Measurements from ENCODE around the gene RNF212B.

The RNF212B gene

GRCh38 chr14:23299986-23300686 is 62.4 kb downstream of the RNF212B start:
- peaks cover 63% of the 10 kb centered on the region for H3K36me3 Mint-ChIP-seq

DNA sequence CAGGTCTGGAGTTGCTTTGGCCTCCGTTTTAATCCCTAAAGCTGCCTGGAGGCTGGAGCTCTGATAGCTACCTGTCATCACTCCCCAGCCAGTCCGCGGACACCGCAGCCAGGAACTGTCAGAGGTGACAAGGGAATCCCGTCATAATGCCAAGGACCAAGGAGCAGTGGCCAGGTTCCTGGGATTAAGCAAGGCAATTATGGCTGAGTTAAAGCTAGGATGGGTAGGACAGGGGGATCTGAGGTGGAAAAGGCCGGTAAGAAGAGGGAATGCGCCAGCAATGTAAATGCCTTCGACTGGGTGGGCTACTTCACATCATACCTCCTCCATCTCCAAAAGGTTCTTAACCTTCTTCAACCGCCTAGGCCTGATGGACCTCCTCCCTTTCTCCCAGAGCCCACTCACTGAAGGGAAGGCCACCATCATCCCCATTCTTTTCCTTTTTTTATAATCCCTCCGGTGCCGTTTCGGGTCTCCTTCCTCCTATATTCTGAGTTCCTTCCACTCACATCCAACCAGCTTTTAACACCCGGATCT is 63.0 kb downstream of the RNF212B start:
- no peaks in the 10 kb centered on the region for H3K9me3 Mint-ChIP-seq
- peaks cover 33% of the 10 kb centered on the region for H3K4me1 Mint-ChIP-seq
- H3K27ac Mint-ChIP-seq, result peak overlapping the region; percentile 97
- H3K36me3 Mint-ChIP-seq, result peaks cover 63% of the 10 kb centered on the region
- DNase-seq (ENCODE audit: low spot score in 2 of 2) (peak in 1 of 2 donors; percentile 61), ATAC-seq (no peak)
- peak overlapping the region; percentile 97 for H3K4me3 Mint-ChIP-seq

More at GRCh38 chr14:23299986-23300686, 62.4 kb downstream of the RNF212B start:
- peak overlapping the region; percentile 97 for H3K4me3 Mint-ChIP-seq
- peak overlapping the region; percentile 97 for H3K27ac Mint-ChIP-seq
- no peak for ATAC-seq
- peaks cover 35% of the 10 kb centered on the region for H3K4me1 Mint-ChIP-seq
- no peak for DNase-seq (ENCODE audit: low spot score in 2 of 2)
- no peaks in the 10 kb centered on the region for H3K9me3 Mint-ChIP-seq

DNA sequence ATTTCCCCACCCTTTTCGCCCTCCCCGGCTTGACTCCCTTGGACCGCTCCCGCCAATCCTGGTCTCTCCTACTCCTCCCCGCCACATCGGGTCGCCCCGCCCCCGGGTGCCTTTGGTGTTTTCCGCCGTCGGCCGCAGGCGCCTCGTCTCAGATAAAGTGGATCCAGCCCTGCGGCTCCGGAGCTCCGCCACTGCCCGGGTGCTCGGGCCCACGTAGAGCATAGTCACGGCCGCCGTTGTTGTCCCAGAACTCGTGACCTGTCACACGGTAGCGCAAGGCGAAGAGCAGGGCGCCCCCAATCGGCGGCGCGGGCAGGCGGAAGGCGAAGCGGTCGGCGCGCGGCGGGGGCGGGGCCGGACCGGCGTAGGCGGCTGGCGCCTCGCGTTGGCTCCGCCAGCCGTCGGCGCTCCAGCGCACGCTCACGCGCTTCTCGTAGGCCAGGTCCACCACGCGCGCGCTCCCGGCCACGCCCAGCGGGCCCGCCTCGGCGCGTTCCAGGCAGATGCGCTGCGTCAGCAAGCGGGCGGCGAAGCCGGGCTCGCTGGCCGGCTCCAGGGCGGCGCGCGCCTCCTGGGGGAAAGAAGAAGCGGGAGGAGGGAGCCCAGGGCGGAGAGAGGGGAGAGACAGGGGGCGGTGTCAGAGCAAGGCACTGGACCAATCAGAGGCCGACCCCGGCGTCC is 63.7 kb downstream of the RNF212B start:
- Mint-ChIP-seq H3K27ac (peak overlapping the region; percentile 97), H3K4me1 (peaks cover 33% of the 10 kb centered on the region), H3K9me3 (no peaks in the 10 kb centered on the region), H3K36me3 (peaks cover 58% of the 10 kb centered on the region), H3K4me3 (peak overlapping the region; percentile 97)
- DNase-seq (ENCODE audit: low spot score in 2 of 2) (peak; percentile 98 to 99), ATAC-seq (peak; percentile 88)

- Mint-ChIP-seq H3K9me3 (no peaks in the 10 kb centered on the region), H3K27ac (peak overlapping the region; percentile 97), H3K36me3 (peaks cover 53% of the 10 kb centered on the region), H3K4me1 (peaks cover 35% of the 10 kb centered on the region), H3K4me3 (peak overlapping the region; percentile 97)
- ATAC-seq, result peak; percentile 35
- no peak for DNase-seq (ENCODE audit: low spot score in 2 of 2)
Measured at GRCh38 chr14:23301969-23302289, 64.2 kb downstream of the RNF212B start.

DNA sequence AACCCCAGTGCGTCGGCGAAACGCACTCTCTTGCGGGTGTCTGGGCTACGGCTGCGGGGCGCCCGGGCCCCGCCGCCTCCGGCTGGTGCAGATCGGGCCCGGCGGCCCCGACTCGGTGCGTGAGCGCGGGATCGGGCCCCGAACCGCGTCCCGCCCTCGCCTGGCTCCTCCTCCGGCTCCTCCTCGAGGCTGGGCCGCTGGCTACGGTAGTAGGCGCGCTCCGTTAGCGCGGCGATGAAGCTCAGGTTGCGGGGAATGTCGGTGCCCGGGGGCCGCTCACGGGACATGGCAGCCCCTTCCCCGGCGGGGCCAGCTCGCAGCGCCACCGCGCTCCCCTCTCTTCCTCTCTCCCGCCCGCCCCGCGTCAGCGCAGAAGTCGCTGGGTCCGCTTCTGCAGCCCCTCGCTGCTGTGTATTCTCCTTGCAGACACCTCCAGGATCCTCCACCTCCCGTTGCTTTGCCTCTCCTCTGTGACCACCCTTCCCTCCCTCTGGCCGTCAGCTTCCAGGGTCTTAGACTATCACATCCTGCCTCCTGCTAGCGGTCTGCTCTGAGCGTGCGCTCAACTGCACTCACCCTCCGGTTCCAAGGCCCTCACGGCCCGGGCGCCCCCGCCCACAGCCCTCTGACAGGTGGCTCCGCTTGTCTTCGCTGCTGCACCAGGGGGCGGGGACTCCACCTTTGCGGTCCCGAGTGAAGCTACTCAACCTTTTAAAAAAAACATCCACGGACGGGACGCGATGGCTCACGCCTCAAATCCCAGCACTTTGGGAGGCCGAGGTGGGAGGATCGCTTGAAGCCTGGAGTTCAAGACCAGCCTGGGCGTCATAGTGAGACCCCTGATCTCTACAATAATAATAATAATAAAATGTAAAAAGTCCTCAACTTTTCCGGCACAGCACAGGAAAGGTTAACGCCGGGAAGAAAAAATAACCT is 64.8 kb downstream of the RNF212B start, which contains the start of gene PPP1R3E:
Gene PPP1R3E, minus strand, starts transcription at position 570 of the 936 bp plus-strand sequence. Its CDS starts 283 bp downstream, at position 287.
- peak; percentile 54 for ATAC-seq
- peaks cover 46% of the 10 kb centered on the region for H3K36me3 Mint-ChIP-seq

DNA sequence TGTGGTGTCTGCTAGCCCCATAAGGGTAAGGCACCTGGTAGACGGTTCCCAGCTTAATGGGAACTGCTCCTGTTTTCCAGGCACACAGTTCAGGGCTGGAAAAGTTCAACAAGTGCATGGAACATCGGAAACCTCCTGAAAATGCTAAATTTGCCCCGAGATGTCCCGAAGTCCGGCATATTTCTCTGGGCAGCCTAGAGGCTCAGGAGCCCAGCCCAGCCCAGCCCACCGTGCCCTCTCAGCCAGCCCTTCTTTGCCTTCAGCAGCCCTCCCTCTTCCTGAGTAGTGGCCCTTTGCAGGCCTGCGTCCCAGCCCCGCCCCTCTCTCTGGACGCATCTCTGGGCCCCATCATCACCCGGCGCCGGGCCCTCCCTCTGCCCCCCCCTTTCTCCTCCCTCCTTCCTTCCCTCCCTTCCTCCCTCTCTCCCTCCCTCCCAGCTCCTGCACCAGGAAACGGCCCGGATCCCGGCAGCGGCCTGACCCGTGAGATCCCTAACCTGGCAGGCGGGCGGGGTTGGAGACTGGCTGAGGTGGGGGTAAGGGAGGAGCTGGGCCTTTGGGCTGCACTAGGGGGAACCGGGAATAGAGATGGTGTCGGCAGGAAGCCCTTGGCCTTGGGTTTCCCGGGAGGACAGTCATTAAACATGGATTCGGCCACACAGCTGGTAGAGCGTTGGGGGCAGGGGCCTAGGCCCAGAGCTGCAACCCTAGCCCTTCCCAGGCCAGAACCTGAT is 68.8 kb downstream of the RNF212B start, which contains the start of gene BCL2L2:
Gene BCL2L2, plus strand, starts transcription at position 422 of the 734 bp plus-strand sequence. CDS start 935 bp downstream, outside the sequence.
- Mint-ChIP-seq H3K4me3 (peak within 1 kb of the TSS; percentile 58), H3K27ac (peak within 1 kb of the TSS; percentile 74), H3K4me1 (peaks cover 27% of the 10 kb centered on the region), H3K9me3 (no peaks in the 10 kb centered on the region), H3K36me3 (peaks cover 7% of the 10 kb centered on the region)
- ATAC-seq, result no peak
- DNase-seq (ENCODE audit: low spot score in 2 of 2), result no peak

More for the DNA sequence above, 64.8 kb downstream of the RNF212B start, which contains the start of gene PPP1R3E:
- DNase-seq (ENCODE audit: low spot score in 2 of 2), result peak; percentile 60 to 89
- Mint-ChIP-seq H3K4me3 (peak within 1 kb of the TSS; percentile 97), H3K4me1 (peaks cover 39% of the 10 kb centered on the region), H3K27ac (peak within 1 kb of the TSS; percentile 97), H3K9me3 (no peaks in the 10 kb centered on the region)

DNA sequence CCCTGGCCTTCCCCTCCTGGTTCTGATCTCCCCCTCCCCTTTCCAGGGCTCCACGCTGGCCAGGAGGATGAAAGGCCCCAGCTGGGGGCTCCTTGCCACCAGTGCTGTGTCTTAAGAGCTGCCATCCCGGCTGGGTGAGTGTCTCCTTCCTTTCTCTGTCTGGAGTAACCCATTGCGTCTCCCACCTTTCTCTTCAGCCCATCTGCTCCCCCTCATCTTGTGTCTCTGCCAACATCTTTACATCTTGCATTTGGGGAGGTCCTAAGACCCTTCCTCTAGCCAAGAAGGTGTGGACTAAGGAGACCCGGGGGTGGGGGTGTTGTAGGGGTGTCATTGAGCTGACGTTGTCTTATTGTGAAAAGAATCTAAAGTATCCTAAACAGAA is 69.4 kb downstream of the RNF212B start:
- ATAC-seq, result no peak
- H3K36me3 Mint-ChIP-seq, result peaks cover 7% of the 10 kb centered on the region
- peak overlapping the region; percentile 74 for H3K27ac Mint-ChIP-seq
- H3K4me3 Mint-ChIP-seq, result peak overlapping the region; percentile 58
- H3K4me1 Mint-ChIP-seq, result peaks cover 27% of the 10 kb centered on the region
- DNase-seq (ENCODE audit: low spot score in 2 of 2), result no peak
- no peaks in the 10 kb centered on the region for H3K9me3 Mint-ChIP-seq

GRCh38 chr14:23307687-23308644 is 70.2 kb downstream of the RNF212B start:
- H3K27ac Mint-ChIP-seq, result peak overlapping the region; percentile 74
- H3K4me1 Mint-ChIP-seq, result peaks cover 20% of the 10 kb centered on the region
- DNase-seq (ENCODE audit: low spot score in 2 of 2), result no peak
- peaks cover under 1% of the 10 kb centered on the region for H3K36me3 Mint-ChIP-seq
- H3K9me3 Mint-ChIP-seq, result no peaks in the 10 kb centered on the region
- H3K4me3 Mint-ChIP-seq, result peak overlapping the region; percentile 58
- ATAC-seq, result no peak

- no peaks in the 10 kb centered on the region for H3K36me3 Mint-ChIP-seq
- no peak overlapping the region for H3K27ac Mint-ChIP-seq
- DNase-seq (ENCODE audit: low spot score in 2 of 2) (no peak), ATAC-seq (no peak)
- peaks cover 15% of the 10 kb centered on the region for H3K4me1 Mint-ChIP-seq
- H3K9me3 Mint-ChIP-seq, result no peaks in the 10 kb centered on the region
- no peak overlapping the region for H3K4me3 Mint-ChIP-seq
Measured at GRCh38 chr14:23308721-23309445, 71.1 kb downstream of the RNF212B start.

DNA sequence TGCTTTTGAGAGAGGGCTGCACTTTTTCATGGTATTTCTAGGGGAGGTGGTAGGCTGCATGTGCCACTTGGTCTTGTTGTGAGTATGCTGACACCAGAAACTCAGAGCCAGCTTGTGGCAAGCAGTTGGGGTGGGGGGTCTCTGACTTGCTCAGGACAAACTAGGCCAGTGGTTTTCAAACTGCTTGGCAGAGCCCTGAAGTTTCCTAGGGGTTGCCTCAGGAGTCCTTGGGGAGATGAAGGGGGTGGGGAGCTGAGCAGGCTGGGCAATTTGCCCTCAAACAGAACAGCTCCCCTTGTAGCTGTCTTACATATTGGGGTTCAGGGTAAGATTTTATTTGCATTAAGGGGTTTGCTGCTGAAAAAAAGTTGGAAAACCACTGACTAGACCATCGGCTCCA is 72.8 kb downstream of the RNF212B start:
- no peaks in the 10 kb centered on the region for H3K36me3 Mint-ChIP-seq
- no peak overlapping the region for H3K4me3 Mint-ChIP-seq
- no peak for DNase-seq (ENCODE audit: low spot score in 2 of 2)
- H3K27ac Mint-ChIP-seq, result no peak overlapping the region
- no peak for ATAC-seq
- H3K4me1 Mint-ChIP-seq, result peaks cover 15% of the 10 kb centered on the region
- H3K9me3 Mint-ChIP-seq, result no peaks in the 10 kb centered on the region

DNA sequence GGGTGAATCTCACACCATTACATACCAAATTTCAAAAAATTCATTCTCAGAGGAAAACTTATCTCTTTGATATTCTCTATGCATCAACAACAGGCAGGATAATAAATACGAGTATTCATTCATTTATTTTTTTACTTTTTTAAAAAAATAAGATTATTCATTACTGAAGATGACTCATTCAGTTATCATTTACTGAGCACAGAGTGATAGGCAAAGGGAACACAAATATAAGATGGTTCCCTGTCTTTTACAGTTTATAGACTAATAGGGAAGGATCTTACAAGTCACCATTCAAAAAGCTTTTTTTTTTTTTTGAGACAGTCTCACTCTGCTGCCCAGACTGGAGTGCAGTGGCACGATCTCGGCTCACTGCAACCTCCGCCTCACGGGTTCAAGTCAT is 78.6 kb downstream of the RNF212B start:
- Mint-ChIP-seq H3K36me3 (peaks cover 11% of the 10 kb centered on the region), H3K4me3 (no peak overlapping the region), H3K4me1 (peaks cover 15% of the 10 kb centered on the region), H3K27ac (no peak overlapping the region), H3K9me3 (no peaks in the 10 kb centered on the region)
- DNase-seq (ENCODE audit: low spot score in 2 of 2) (no peak), ATAC-seq (no peak)

GRCh38 chr14:23319746-23320583 is 82.2 kb downstream of the RNF212B start:
- Mint-ChIP-seq H3K4me3 (peak overlapping the region; percentile 86), H3K4me1 (peaks cover 27% of the 10 kb centered on the region), H3K9me3 (no peaks in the 10 kb centered on the region), H3K27ac (peak overlapping the region; percentile 83), H3K36me3 (peaks cover 44% of the 10 kb centered on the region)
- DNase-seq (ENCODE audit: low spot score in 2 of 2) (peak in 1 of 2 donors; percentile 64), ATAC-seq (no peak)

Measured in stimulated activated effector memory CD8-positive, alpha-beta T cell treated with anti-CD3 and anti-CD28 coated beads, Interleukin-12 subunit alpha, Interleukin-12 subunit beta, amount 100 ng/mL, for 72 hours (primary cell).